ENCODE measurements around the gene FIGLA. TPM values are rescaled to one million over a fixed set of nuclear protein-coding genes. Genes with fewer than 3 reads are reported as not detected.

The FIGLA gene
- total RNA-seq, 1 experiment from 2014 or later, result not detected

DNA sequence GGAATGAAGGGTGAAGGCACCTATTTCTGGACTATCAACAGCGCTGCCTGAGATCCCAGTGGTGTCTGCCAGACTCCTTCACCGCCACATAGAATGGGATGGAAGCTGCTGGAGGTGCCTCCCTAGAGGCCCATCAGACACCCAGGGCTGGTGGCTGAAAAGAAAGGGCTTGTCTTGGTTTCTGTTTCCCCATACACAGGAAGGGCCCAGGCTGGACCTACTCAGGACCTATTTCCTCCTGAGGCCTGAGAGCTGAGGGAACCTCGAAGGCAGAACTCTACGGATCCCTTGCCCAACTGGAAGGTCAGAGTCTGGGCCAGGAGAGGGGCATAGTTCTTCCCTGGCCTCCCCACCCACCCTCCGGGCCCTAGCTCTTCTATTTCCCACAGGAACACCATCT is 32.8 kb upstream of the FIGLA start:
- no peaks in the 10 kb centered on the region for H3K79me2 ChIP-seq (ENCODE audit: insufficient read depth, low read length)
- no peaks in the 10 kb centered on the region for H3K27me3 ChIP-seq (ENCODE audit: insufficient read depth, low read length)
- H3K27ac ChIP-seq (ENCODE audit: low read depth, low read length), result no peak overlapping the region
- no TSS peak for BruUV-seq (replicated peaks)
- POLR2A ChIA-PET, result no interaction called here
- H3K36me3 ChIP-seq (ENCODE audit: control insufficient read depth in 1 of 2, insufficient read depth in 2 of 2, low read length in 2 of 2), result no peaks in the 10 kb centered on the region
- no peaks in the 10 kb centered on the region for H4K20me1 ChIP-seq (ENCODE audit: insufficient read depth)
- H3K9ac ChIP-seq (ENCODE audit: low read length), result no peak overlapping the region
- no peaks in the 10 kb centered on the region for H3K9me3 ChIP-seq (ENCODE audit: control insufficient read depth in 1 of 2, insufficient read depth in 1 of 2, low read depth in 1 of 2, low read length in 2 of 2)
- RAD21 ChIA-PET (ENCODE audit: low non-redundant PET in 1 of 2, low total read pairs in 2 of 2, uncharacterized antibody in 2 of 2, unreplicated experiment in 2 of 2), result no interaction called here
- ATAC-seq, result no peak
- intact Hi-C loops (cut with micrococcal nuclease), result no loop called here
- no peak overlapping the region for H2AFZ ChIP-seq (ENCODE audit: low read depth, low read length, poor library complexity, severe bottlenecking)
- H3K9me2 ChIP-seq (ENCODE audit: insufficient read depth), result no peaks in the 10 kb centered on the region
- H3K4me3 ChIP-seq (replicated peaks in 1 of 2; ENCODE audit: low read depth in 1 of 2, low read length in 2 of 2), result no peak overlapping the region
- no peak for DNase-seq (ENCODE audit: low read depth, low spot score)
- TF ChIP-seq EZH2phosphoT487 (IDR thresholded peaks at IDR 0.05; ENCODE audit: borderline replicate concordance) (no peak), JUND (IDR thresholded peaks at IDR 0.05) (no peak), EZH2 (IDR thresholded peaks at IDR 0.05) (no peak), POLR2AphosphoS5 (IDR thresholded peaks at IDR 0.05; ENCODE audit: low read depth, low read length) (no peak), CTCF (IDR thresholded peaks at IDR 0.05 in 2 of 3, conservative IDR thresholded peaks at IDR 0.05 in 1 of 3; ENCODE audit: borderline replicate concordance in 1 of 3, insufficient read depth in 1 of 3, low read depth in 2 of 3, low read length in 2 of 3) (no peak), RAD21 (IDR thresholded peaks at IDR 0.05; ENCODE audit: low read depth) (no peak), SRF (IDR thresholded peaks at IDR 0.05; ENCODE audit: low read depth) (no peak), CEBPB (IDR thresholded peaks at IDR 0.05; ENCODE audit: low read depth) (no peak), ZNF274 (IDR thresholded peaks at IDR 0.05; ENCODE audit: low read depth, low read length) (no peak), FOSL1 (IDR thresholded peaks at IDR 0.05; ENCODE audit: low read depth) (no peak), ELF1 (IDR thresholded peaks at IDR 0.05; ENCODE audit: borderline replicate concordance, low read depth) (no peak), ZFX (IDR thresholded peaks at IDR 0.05) (no peak), REST (IDR thresholded peaks at IDR 0.05; ENCODE audit: low read depth) (no peak), EGR1 (IDR thresholded peaks at IDR 0.05; ENCODE audit: low read depth) (no peak)
- TF ChIP-seq, protein P1, sequence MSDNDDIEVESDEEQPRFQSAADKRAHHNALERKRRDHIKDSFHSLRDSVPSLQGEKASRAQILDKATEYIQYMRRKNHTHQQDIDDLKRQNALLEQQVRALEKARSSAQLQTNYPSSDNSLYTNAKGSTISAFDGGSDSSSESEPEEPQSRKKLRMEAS (IDR thresholded peaks at IDR 0.05), result no peak
- TF ChIP-seq, protein P2, sequence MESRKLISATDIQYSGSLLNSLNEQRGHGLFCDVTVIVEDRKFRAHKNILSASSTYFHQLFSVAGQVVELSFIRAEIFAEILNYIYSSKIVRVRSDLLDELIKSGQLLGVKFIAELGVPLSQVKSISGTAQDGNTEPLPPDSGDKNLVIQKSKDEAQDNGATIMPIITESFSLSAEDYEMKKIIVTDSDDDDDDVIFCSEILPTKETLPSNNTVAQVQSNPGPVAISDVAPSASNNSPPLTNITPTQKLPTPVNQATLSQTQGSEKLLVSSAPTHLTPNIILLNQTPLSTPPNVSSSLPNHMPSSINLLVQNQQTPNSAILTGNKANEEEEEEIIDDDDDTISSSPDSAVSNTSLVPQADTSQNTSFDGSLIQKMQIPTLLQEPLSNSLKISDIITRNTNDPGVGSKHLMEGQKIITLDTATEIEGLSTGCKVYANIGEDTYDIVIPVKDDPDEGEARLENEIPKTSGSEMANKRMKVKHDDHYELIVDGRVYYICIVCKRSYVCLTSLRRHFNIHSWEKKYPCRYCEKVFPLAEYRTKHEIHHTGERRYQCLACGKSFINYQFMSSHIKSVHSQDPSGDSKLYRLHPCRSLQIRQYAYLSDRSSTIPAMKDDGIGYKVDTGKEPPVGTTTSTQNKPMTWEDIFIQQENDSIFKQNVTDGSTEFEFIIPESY (IDR thresholded peaks at IDR 0.05; ENCODE audit: extremely low read depth, insufficient replicate concordance, low read length), result no peak
- TF ChIP-seq, protein P3, sequence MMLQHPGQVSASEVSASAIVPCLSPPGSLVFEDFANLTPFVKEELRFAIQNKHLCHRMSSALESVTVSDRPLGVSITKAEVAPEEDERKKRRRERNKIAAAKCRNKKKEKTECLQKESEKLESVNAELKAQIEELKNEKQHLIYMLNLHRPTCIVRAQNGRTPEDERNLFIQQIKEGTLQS (IDR thresholded peaks at IDR 0.05), result no peak
- H3K4me2 ChIP-seq (ENCODE audit: low read length), result no peak overlapping the region
- H3K4me1 ChIP-seq (ENCODE audit: control insufficient read depth in 1 of 2, insufficient read depth in 2 of 2, low read length in 2 of 2), result no peaks in the 10 kb centered on the region
- CTCF ChIA-PET, result no interaction called here
